HepG2 (cell line): ENCODE data around the gene F9. TPM values are rescaled to one million over a fixed set of nuclear protein-coding genes. Genes with fewer than 3 reads are reported as not detected.

Experiments
- ATAC-seq: fragments of 200-7000 bp; cut with Tn5 transposase; 3 replicates; pipeline ENCODE4 v1.9.1; 2020; ENCODE audit warnings: mild to moderate bottlenecking, moderate library complexity
- BruUV-seq: library from RNA; stranded (reverse); fragments of 400-500 nt; replicated peaks from 2 replicates; lab custom pipeline; 2021; lab: Mats Ljungman, UMichigan
- CTCF ChIA-PET: fragments of 300-600 bp; formaldehyde crosslinking; extraction: SDS; loops from one replicate; lab custom pipeline; 2021; ENCODE audit warnings: low total read pairs, inconsistent platforms, low intra/inter-chr PET ratio; lab: Yijun Ruan, JAX
- POLR2A ChIA-PET: fragments of 350-600 bp; sonication (Branson Sonifier 250); formaldehyde crosslinking; loops from one replicate; lab custom pipeline; 2020; ENCODE audit warnings: antibody characterized with exemption, inconsistent platforms; lab: Yijun Ruan, JAX
- DNase-seq: peaks from one replicate; pipeline ENCODE4 v3.0.0-alpha.2; 2015; ENCODE audit warnings: low spot score
- FAIRE-seq: peaks from 3 replicates; lab custom pipeline; 2011; peaks lifted over from hg19 to GRCh38; lab: Jason Lieb, UNC
- H2AFZ ChIP-seq: one replicate; pipeline ENCODE4 v1.6.1; 2011; ENCODE audit warnings: low read length, inconsistent platforms
- H3K27ac ChIP-seq: fragments of 300-600 bp; 3 replicates; pipeline ENCODE4 v1.8.0; 2011; ENCODE audit warnings: mixed run types, mild to moderate bottlenecking, mixed read lengths, low read length, inconsistent platforms; ENCODE audit not compliant: insufficient read depth; ENCODE audit errors: extremely low read length
- H3K27me3 ChIP-seq, 2 experiments: fragments of 200-600 bp in 1 of 2; 2 replicates in 1 of 2; 3 replicates in 1 of 2; pipeline versions ENCODE4 v1.6.0 to v1.8.0; 2011; ENCODE audit warnings: low read length in 2 of 2, mild to moderate bottlenecking in 2 of 2, moderate library complexity in 2 of 2, inconsistent platforms in 1 of 2; ENCODE audit not compliant: insufficient read depth in 2 of 2, control insufficient read depth in 1 of 2
- H3K36me3 ChIP-seq, 2 experiments: fragments of 200-600 bp in 1 of 2; replicated peaks in 1 of 2; 2 replicates in 1 of 2; 3 replicates in 1 of 2; pipeline versions ENCODE4 v1.5.1 to v1.8.0; 2011; ENCODE audit warnings: low read length in 2 of 2, inconsistent platforms in 1 of 2; ENCODE audit not compliant: insufficient read depth in 2 of 2, control insufficient read depth in 1 of 2
- H3K4me1 ChIP-seq: 2 replicates; pipeline ENCODE4 v1.5.1; 2012; ENCODE audit warnings: low read length, inconsistent platforms; ENCODE audit not compliant: insufficient read depth
- H3K4me2 ChIP-seq: 2 replicates; pipeline ENCODE4 v1.6.0; 2011; ENCODE audit warnings: low read depth, low read length, inconsistent platforms
- H3K4me3 ChIP-seq, 3 experiments: fragments of 200-600 bp in 1 of 3; sonication (generic), shearing (Covaris generic) in 1 of 3; replicated peaks in 1 of 3; 2 replicates each; pipeline ENCODE4 v1.5.1; 2011 to 2016; ENCODE audit warnings: low read length in 3 of 3, inconsistent platforms in 2 of 3, low read depth in 2 of 3, mild to moderate bottlenecking in 2 of 3, control low read depth in 1 of 3, mixed read lengths in 1 of 3; ENCODE audit not compliant: insufficient read depth in 1 of 3
- H3K79me2 ChIP-seq: one replicate; pipeline ENCODE4 v1.6.1; 2011; ENCODE audit warnings: low read length, inconsistent platforms; ENCODE audit not compliant: insufficient read depth
- H3K9ac ChIP-seq: 2 replicates; pipeline ENCODE4 v1.6.0; 2011; ENCODE audit warnings: mild to moderate bottlenecking, low read depth, low read length, inconsistent platforms; ENCODE audit not compliant: insufficient read depth
- H3K9me3 ChIP-seq: 2 replicates; pipeline ENCODE4 v1.5.1; 2012; ENCODE audit warnings: mild to moderate bottlenecking, low read length
- H4K20me1 ChIP-seq: 2 replicates; pipeline ENCODE4 v1.6.0; 2011; ENCODE audit warnings: inconsistent platforms, mild to moderate bottlenecking, low read length, moderate library complexity; ENCODE audit not compliant: insufficient read depth
- BRD4 ChIP-seq: sonication (generic); formaldehyde crosslinking; IDR thresholded peaks from 2 replicates; pipeline ENCODE4 v1.4.0; 2020; ENCODE audit warnings: missing genetic modification reagents
- GABPB1 ChIP-seq: IDR thresholded peaks from 2 replicates; pipeline ENCODE4 v1.6.1; 2016; ENCODE audit warnings: mild to moderate bottlenecking, missing genetic modification reagents, moderate library complexity, missing compliant biosample characterization
- KAT8 ChIP-seq: IDR thresholded peaks from 2 replicates; pipeline ENCODE4 v1.6.1; 2016; ENCODE audit warnings: missing genetic modification reagents, missing compliant biosample characterization
- MATR3 ChIP-seq: sonication (generic); formaldehyde crosslinking; IDR thresholded peaks from 2 replicates; pipeline ENCODE4 v1.4.0; 2020; ENCODE audit warnings: missing genetic modification reagents
- SAFB2 ChIP-seq: sonication (generic); formaldehyde crosslinking; IDR thresholded peaks from 2 replicates; pipeline ENCODE4 v1.5.1; 2020; ENCODE audit warnings: missing genetic modification reagents, low read depth, mild to moderate bottlenecking, borderline replicate concordance
- TEAD2 ChIP-seq: sonication (generic); formaldehyde crosslinking; IDR thresholded peaks from 2 replicates; pipeline ENCODE4 v1.9.0; 2021; ENCODE audit warnings: missing genetic modification reagents
- ZNF138 ChIP-seq: sonication (generic); formaldehyde crosslinking; IDR thresholded peaks from 2 replicates; pipeline ENCODE4 v1.5.0; 2020; ENCODE audit warnings: mild to moderate bottlenecking, low read depth, missing genetic modification reagents
- ZNF160 ChIP-seq: sonication (generic); formaldehyde crosslinking; IDR thresholded peaks from 2 replicates; pipeline ENCODE4 v1.8.0; 2022; ENCODE audit warnings: mild to moderate bottlenecking, inconsistent platforms, missing genetic modification reagents
- ZSCAN20 ChIP-seq: sonication (generic); formaldehyde crosslinking; IDR thresholded peaks from 2 replicates; pipeline ENCODE4 v1.4.0; 2020; ENCODE audit warnings: missing genetic modification reagents, mild to moderate bottlenecking, borderline replicate concordance
- in situ Hi-C: cut with HindIII; loops from 2 replicates; pipeline ENCODE4 v1.10.0; 2017; ENCODE audit warnings: low pct_unique_long_range_greater_than_20kb; ENCODE audit not compliant: extremely low pct_ligation_motif_present
- intact Hi-C: fragments of 100-400 bp; cut with micrococcal nuclease; formaldehyde crosslinking; loops from one replicate; pipeline ENCODE4 v1.10.0; 2022; ENCODE audit not compliant: unreplicated experiment
- polyA plus RNA-seq, 8 experiments: library from polyadenylated mRNA; depleted of rRNA in 3 of 8; stranded (reverse) in 7 of 8; unstranded in 1 of 8; fragments of >200 nt; fragmentation: Illumina TruSeq in 4 of 8; extraction: Trizol in 4 of 8; gene quantifications; 2 replicates each; pipeline versions ENCODE4 v1.2.1 to v1.2.3, GENCODE V29; 2011 to 2016; ENCODE audit warnings: low read depth in 4 of 8, missing spikeins in 1 of 8, mixed read lengths in 1 of 8; ENCODE audit not compliant: insufficient read depth in 1 of 8
- total RNA-seq, 5 experiments: library from RNA; depleted of rRNA; stranded (reverse); fragments of >200 nt; fragmentation: Illumina TruSeq; extraction: Trizol; gene quantifications; 2 replicates each; pipeline ENCODE4 v1.2.3, GENCODE V29; 2016; ENCODE audit warnings: low read depth in 1 of 5
- TF ChIP-seq, protein P1 (sequence below): fragments of 450-650 bp; IDR thresholded peaks from 2 replicates; pipeline ENCODE4 v1.6.1; 2017
- TF ChIP-seq, protein P2 (sequence below): sonication (generic); formaldehyde crosslinking; IDR thresholded peaks from 2 replicates; pipeline ENCODE4 v1.4.0; 2020; ENCODE audit warnings: mild to moderate bottlenecking, low read depth, missing genetic modification reagents
- TF ChIP-seq, protein P3 (sequence below): sonication (generic); formaldehyde crosslinking; IDR thresholded peaks from 2 replicates; pipeline ENCODE4 v1.8.1; 2023; ENCODE audit warnings: mild to moderate bottlenecking, missing genetic modification reagents
- TF ChIP-seq, protein P4 (sequence below): sonication (generic); formaldehyde crosslinking; IDR thresholded peaks from 2 replicates; pipeline ENCODE4 v1.4.0; 2020; ENCODE audit warnings: mild to moderate bottlenecking, missing genetic modification reagents, borderline replicate concordance
- TF ChIP-seq, protein P5 (sequence below): sonication (generic); formaldehyde crosslinking; IDR thresholded peaks from 2 replicates; pipeline ENCODE4 v1.5.0; 2020; ENCODE audit warnings: missing genetic modification reagents, mild to moderate bottlenecking, borderline replicate concordance

F9 gene
- total and polyA plus RNA-seq, 2 of the 13 experiments (the other 11 are each of a cell fraction or from before 2014, with no cell fraction given), result not detected

DNA sequence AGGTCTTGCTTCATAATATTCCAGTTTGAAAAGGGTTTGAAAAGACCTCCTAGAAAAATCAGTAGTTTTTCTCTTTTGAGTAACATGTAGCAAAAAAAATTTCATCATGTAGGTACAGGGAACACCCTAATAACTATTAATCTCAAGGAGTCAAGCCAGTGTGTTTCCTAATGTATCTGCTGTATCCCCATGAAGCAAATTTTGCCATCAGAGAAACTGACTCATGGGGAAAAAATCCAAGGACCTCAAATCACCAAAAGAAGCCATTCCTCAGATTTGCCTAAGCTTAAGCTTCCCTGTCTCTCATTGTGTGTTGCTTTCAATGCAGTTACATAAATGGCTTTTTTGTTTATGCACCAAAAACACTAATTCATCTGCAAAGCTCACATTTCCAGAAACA lies 29.7 kb downstream of the F9 start:
- in situ Hi-C loops, result no loop called here
- H3K9ac ChIP-seq, result no peak overlapping the region
- DNase-seq (no peak), FAIRE-seq (no peak), ATAC-seq (no peak)
- H3K4me2 ChIP-seq, result no peak overlapping the region
- H3K36me3 ChIP-seq, result no peaks in the 10 kb centered on the region
- no peak overlapping the region for H3K27ac ChIP-seq
- no peaks in the 10 kb centered on the region for H3K4me1 ChIP-seq
- no peaks in the 10 kb centered on the region for H4K20me1 ChIP-seq
- no peaks in the 10 kb centered on the region for H3K79me2 ChIP-seq
- ChIA-PET POLR2A (no interaction called here), CTCF (interaction anchor here (1.5 to 2.1 kb wide), 2 partner anchors 434 to 784 kb away, joined by 3 to 7 read pairs; no protein-coding TSS in a partner anchor)
- no peak overlapping the region for H3K4me3 ChIP-seq
- intact Hi-C loops, result no loop called here
- H2AFZ ChIP-seq, result no peak overlapping the region
- H3K27me3 ChIP-seq, result no peaks in the 10 kb centered on the region
- BruUV-seq, result no TSS peak
- no peaks in the 10 kb centered on the region for H3K9me3 ChIP-seq
- no peak for TF ChIP-seq TEAD2 (CRISPR knock-in tag)
- no peak for TF ChIP-seq BRD4
- TF ChIP-seq, protein P1, sequence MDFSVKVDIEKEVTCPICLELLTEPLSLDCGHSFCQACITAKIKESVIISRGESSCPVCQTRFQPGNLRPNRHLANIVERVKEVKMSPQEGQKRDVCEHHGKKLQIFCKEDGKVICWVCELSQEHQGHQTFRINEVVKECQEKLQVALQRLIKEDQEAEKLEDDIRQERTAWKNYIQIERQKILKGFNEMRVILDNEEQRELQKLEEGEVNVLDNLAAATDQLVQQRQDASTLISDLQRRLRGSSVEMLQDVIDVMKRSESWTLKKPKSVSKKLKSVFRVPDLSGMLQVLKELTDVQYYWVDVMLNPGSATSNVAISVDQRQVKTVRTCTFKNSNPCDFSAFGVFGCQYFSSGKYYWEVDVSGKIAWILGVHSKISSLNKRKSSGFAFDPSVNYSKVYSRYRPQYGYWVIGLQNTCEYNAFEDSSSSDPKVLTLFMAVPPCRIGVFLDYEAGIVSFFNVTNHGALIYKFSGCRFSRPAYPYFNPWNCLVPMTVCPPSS, result no peak
- no peak for TF ChIP-seq ZSCAN20 (CRISPR knock-in tag)
- TF ChIP-seq, protein P2, sequence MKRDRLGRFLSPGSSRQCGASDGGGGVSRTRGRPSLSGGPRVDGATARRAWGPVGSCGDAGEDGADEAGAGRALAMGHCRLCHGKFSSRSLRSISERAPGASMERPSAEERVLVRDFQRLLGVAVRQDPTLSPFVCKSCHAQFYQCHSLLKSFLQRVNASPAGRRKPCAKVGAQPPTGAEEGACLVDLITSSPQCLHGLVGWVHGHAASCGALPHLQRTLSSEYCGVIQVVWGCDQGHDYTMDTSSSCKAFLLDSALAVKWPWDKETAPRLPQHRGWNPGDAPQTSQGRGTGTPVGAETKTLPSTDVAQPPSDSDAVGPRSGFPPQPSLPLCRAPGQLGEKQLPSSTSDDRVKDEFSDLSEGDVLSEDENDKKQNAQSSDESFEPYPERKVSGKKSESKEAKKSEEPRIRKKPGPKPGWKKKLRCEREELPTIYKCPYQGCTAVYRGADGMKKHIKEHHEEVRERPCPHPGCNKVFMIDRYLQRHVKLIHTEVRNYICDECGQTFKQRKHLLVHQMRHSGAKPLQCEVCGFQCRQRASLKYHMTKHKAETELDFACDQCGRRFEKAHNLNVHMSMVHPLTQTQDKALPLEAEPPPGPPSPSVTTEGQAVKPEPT (CRISPR knock-in tag), result no peak
- TF ChIP-seq GABPB1 (CRISPR knock-in tag), result no peak
- TF ChIP-seq, protein P3, sequence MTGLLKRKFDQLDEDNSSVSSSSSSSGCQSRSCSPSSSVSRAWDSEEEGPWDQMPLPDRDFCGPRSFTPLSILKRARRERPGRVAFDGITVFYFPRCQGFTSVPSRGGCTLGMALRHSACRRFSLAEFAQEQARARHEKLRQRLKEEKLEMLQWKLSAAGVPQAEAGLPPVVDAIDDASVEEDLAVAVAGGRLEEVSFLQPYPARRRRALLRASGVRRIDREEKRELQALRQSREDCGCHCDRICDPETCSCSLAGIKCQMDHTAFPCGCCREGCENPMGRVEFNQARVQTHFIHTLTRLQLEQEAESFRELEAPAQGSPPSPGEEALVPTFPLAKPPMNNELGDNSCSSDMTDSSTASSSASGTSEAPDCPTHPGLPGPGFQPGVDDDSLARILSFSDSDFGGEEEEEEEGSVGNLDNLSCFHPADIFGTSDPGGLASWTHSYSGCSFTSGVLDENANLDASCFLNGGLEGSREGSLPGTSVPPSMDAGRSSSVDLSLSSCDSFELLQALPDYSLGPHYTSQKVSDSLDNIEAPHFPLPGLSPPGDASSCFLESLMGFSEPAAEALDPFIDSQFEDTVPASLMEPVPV (CRISPR knock-in tag), result no peak
- no peak for TF ChIP-seq ZNF160 (CRISPR knock-in tag)
- TF ChIP-seq, protein P4, sequence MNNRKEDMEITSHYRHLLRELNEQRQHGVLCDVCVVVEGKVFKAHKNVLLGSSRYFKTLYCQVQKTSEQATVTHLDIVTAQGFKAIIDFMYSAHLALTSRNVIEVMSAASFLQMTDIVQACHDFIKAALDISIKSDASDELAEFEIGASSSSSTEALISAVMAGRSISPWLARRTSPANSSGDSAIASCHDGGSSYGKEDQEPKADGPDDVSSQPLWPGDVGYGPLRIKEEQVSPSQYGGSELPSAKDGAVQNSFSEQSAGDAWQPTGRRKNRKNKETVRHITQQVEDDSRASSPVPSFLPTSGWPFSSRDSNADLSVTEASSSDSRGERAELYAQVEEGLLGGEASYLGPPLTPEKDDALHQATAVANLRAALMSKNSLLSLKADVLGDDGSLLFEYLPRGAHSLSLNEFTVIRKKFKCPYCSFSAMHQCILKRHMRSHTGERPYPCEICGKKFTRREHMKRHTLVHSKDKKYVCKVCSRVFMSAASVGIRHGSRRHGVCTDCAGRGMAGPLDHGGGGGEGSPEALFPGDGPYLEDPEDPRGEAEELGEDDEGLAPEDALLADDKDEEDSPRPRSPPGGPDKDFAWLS (CRISPR knock-in tag), result no peak
- no peak for TF ChIP-seq KAT8 (CRISPR knock-in tag)
- no peak for TF ChIP-seq MATR3 (CRISPR knock-in tag)
- TF ChIP-seq ZNF138 (CRISPR knock-in tag), result no peak
- TF ChIP-seq, protein P5, sequence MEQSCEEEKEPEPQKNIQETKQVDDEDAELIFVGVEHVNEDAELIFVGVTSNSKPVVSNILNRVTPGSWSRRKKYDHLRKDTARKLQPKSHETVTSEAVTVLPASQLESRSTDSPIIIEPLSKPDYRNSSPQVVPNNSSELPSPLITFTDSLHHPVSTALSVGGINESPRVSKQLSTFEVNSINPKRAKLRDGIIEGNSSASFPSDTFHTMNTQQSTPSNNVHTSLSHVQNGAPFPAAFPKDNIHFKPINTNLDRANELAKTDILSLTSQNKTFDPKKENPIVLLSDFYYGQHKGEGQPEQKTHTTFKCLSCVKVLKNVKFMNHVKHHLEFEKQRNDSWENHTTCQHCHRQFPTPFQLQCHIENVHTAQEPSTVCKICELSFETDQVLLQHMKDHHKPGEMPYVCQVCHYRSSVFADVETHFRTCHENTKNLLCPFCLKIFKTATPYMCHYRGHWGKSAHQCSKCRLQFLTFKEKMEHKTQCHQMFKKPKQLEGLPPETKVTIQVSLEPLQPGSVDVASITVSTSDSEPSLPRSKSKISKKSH (CRISPR knock-in tag), result no peak
- no peak for TF ChIP-seq SAFB2 (CRISPR knock-in tag)
